ENCODE results near the gene KCNT2. TPM values are rescaled to one million over a fixed set of nuclear protein-coding genes. Genes with fewer than 3 reads are reported as not detected.

Gene KCNT2
- total RNA-seq, 1 donor from 2014 or later = 8.4 TPM

DNA sequence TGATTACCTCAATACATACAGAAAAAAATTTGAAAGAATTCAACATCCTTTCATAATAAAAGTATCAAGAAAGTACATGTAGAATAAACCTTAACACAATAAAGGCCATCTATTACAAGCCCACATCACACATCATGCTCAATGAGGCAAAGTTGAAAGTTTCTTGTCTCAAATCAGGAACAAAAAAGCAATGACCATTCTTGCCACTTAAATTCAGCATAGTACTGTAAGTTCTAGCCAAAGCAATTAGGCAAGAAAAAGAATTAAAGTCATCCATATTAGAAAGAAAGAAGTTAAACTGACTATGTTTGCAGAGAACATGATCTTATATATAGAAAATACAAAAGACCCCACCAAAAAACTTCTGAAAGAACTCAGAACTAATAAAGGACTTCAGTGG is 44.5 kb downstream of the KCNT2 start:
- Histone ChIP-seq H3K27ac (no peak overlapping the region), H3K4me1 (no peaks in the 10 kb centered on the region), H3K36me3 (no peaks in the 10 kb centered on the region), H3K4me3 (no peak overlapping the region), H3K27me3 (no peaks in the 10 kb centered on the region), H3K9me3 (peaks cover 0 to 17% of the 10 kb centered on the region in 2 donors)
- intact Hi-C loops (cut with DNase I) = no loop called here
- TF ChIP-seq CTCF (IDR thresholded peaks at IDR 0.05) = no peak
- no peak for DNase-seq (ENCODE audit: low spot score in 2 of 2)

DNA sequence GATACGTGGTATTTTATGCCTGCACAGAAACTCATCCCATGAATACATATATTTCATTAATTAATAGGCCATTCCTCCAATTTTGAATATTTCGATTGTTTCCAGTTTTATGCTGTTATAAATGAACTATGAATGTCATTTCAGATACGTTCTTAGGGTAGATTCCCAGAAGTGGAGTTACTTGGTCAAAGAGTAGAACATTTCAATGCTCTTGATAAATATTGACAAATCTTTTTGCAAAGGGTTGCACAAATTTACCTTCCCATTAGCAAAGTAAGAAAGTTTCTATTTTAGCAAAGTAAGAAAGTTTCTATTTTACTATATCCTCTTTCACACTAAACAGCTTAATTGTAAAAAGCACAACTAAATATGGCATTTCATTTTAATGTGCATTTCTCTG is 48.9 kb downstream of the KCNT2 start:
- H3K4me3 ChIP-seq = no peak overlapping the region
- H3K27ac ChIP-seq = no peak overlapping the region
- peaks cover 0 to 13% of the 10 kb centered on the region in 2 donors for H3K9me3 ChIP-seq
- intact Hi-C loops (cut with DNase I) = no loop called here
- no peak for DNase-seq (ENCODE audit: low spot score in 2 of 2)
- H3K4me1 ChIP-seq = no peaks in the 10 kb centered on the region
- H3K27me3 ChIP-seq = no peaks in the 10 kb centered on the region
- no peaks in the 10 kb centered on the region for H3K36me3 ChIP-seq
- TF ChIP-seq CTCF (IDR thresholded peaks at IDR 0.05) = no peak

- TF ChIP-seq CTCF (IDR thresholded peaks at IDR 0.05) = no peak
- Histone ChIP-seq H3K4me3 (peak overlapping the region; percentile 18 to 22), H3K36me3 (no peaks in the 10 kb centered on the region), H3K9me3 (peaks cover 0 to 5% of the 10 kb centered on the region in 2 donors), H3K27ac (no peak overlapping the region), H3K4me1 (no peaks in the 10 kb centered on the region), H3K27me3 (no peaks in the 10 kb centered on the region)
- intact Hi-C loops (cut with DNase I) = no loop called here
- DNase-seq (ENCODE audit: low spot score in 2 of 2) = no peak
Measured at GRCh38 chr1:196558411-196558810, 49.8 kb downstream of the KCNT2 start.

GRCh38 chr1:196557797-196558196 is 50.4 kb downstream of the KCNT2 start:
- intact Hi-C loops (cut with DNase I) = no loop called here
- Histone ChIP-seq H3K27ac (no peak overlapping the region), H3K4me1 (no peaks in the 10 kb centered on the region), H3K9me3 (no peaks in the 10 kb centered on the region), H3K4me3 (peak overlapping the region; percentile 18 to 22), H3K36me3 (no peaks in the 10 kb centered on the region), H3K27me3 (no peaks in the 10 kb centered on the region)
- DNase-seq (ENCODE audit: low spot score in 2 of 2) = no peak
- no peak for TF ChIP-seq CTCF (IDR thresholded peaks at IDR 0.05)

GRCh38 chr1:196550731-196551130 is 57.5 kb downstream of the KCNT2 start:
- no peak for DNase-seq (ENCODE audit: low spot score in 2 of 2)
- no peak for TF ChIP-seq CTCF (IDR thresholded peaks at IDR 0.05)
- H3K27ac ChIP-seq = no peak overlapping the region
- H3K27me3 ChIP-seq = no peaks in the 10 kb centered on the region
- H3K4me1 ChIP-seq = no peaks in the 10 kb centered on the region
- no peaks in the 10 kb centered on the region for H3K36me3 ChIP-seq
- H3K9me3 ChIP-seq = no peaks in the 10 kb centered on the region
- intact Hi-C loops (cut with DNase I) = no loop called here
- H3K4me3 ChIP-seq = no peak overlapping the region
